GM10266 (cell line): ENCODE data around the gene RIMKLA.
A peak's percentile ranks its signal among the peaks of the same experiment; 100 is the strongest.

Experiments
- DNase-seq: peaks from one replicate; pipeline ENCODE4 v3.0.0; 2012; ENCODE audit errors: extremely low spot score
- TF ChIP-seq, protein P1 (sequence below): IDR thresholded peaks from 2 replicates; pipeline ENCODE4 v1.5.1; 2012; ENCODE audit warnings: mild to moderate bottlenecking, low read depth; ENCODE audit not compliant: control insufficient read depth, insufficient read depth; ENCODE audit errors: missing control alignments

Gene RIMKLA, protein sequence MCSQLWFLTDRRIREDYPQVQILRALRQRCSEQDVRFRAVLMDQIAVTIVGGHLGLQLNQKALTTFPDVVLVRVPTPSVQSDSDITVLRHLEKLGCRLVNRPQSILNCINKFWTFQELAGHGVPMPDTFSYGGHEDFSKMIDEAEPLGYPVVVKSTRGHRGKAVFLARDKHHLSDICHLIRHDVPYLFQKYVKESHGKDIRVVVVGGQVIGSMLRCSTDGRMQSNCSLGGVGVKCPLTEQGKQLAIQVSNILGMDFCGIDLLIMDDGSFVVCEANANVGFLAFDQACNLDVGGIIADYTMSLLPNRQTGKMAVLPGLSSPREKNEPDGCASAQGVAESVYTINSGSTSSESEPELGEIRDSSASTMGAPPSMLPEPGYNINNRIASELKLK

DNA sequence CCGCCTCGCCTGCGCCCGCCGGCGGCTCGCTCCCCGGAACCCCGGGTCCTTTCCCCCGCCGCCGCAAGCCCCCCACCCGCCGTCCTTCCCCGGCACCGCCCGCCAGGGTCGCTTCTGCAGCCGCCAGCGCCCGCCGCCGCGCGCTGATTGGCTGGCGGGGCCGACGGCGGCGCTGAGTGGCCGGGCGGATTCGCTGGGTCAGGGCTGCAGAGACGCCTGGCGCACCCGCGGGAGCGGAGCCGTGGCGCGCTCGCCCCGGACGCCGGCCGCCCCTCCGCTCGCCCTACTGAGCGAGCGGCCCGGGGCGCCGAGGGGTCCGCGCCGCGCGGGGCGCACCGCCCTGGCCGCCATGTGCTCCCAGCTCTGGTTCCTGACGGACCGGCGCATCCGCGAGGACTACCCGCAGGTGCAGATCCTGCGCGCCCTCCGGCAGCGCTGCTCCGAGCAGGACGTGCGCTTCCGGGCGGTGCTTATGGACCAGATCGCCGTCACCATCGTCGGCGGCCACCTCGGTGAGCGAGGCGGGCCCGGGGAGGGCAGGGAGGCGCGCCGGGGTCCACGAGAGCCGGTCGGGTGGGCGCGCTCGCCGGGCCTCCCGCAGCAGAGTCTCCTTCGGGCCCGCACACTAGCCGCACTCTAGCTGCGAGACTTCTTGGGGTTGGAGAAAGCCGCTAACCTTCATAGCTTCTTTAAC is at the start of gene RIMKLA:
TSS of gene RIMKLA (plus strand) at position 207 of the 694 bp plus-strand sequence. CDS start at position 350, 143 bp downstream.
- peak; percentile 95 for DNase-seq
- TF ChIP-seq, protein P1, sequence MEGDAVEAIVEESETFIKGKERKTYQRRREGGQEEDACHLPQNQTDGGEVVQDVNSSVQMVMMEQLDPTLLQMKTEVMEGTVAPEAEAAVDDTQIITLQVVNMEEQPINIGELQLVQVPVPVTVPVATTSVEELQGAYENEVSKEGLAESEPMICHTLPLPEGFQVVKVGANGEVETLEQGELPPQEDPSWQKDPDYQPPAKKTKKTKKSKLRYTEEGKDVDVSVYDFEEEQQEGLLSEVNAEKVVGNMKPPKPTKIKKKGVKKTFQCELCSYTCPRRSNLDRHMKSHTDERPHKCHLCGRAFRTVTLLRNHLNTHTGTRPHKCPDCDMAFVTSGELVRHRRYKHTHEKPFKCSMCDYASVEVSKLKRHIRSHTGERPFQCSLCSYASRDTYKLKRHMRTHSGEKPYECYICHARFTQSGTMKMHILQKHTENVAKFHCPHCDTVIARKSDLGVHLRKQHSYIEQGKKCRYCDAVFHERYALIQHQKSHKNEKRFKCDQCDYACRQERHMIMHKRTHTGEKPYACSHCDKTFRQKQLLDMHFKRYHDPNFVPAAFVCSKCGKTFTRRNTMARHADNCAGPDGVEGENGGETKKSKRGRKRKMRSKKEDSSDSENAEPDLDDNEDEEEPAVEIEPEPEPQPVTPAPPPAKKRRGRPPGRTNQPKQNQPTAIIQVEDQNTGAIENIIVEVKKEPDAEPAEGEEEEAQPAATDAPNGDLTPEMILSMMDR, result no peak

DNA sequence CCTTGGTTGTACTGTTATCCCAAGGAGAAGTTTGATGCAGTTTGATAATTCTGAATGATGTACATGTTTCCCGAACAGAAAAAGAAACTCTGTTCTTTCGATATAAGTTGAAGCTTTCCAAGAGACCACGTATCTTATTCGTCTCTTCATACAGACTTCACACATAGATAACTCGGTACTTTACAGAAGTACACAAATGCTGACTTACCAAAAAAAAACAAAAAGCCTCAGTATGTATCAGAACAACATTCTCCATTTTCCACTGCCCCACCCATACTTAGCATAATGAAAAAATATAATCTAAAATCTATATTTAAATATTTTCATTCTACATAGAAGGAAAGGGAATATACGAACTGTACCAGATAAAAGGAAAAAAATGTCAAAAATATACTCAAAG is 47.7 kb upstream of the RIMKLA start:
- TF ChIP-seq, protein P1, result no peak
- no peak for DNase-seq

DNA sequence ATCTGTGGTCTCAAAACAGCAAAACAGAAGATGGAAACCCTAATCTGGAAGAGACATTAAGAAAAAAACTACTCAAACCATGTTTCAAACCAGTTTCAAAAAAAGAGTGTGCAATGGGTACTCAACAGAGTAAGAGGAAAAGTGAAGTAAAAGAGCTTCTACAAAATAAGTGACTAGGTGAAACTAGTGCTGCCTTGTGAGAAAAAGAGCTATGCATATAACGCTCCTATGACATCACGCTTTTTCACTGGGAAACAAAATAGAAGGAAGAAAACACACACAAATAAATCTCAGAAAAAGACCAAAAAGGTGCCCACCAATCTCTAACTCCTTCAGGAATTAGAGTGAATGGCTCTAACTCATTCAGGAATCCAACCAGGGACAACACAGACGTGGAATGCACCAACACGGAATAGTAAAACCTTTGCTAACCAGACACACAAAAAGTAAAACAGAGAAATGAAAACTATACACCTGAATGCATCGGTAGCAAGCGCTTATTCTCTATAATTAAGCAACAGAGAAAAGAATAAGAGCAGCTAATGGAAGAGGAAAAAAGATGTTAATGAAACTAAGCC is 46.8 kb upstream of the RIMKLA start:
- TF ChIP-seq, protein P1, result no peak
- no peak for DNase-seq

DNA sequence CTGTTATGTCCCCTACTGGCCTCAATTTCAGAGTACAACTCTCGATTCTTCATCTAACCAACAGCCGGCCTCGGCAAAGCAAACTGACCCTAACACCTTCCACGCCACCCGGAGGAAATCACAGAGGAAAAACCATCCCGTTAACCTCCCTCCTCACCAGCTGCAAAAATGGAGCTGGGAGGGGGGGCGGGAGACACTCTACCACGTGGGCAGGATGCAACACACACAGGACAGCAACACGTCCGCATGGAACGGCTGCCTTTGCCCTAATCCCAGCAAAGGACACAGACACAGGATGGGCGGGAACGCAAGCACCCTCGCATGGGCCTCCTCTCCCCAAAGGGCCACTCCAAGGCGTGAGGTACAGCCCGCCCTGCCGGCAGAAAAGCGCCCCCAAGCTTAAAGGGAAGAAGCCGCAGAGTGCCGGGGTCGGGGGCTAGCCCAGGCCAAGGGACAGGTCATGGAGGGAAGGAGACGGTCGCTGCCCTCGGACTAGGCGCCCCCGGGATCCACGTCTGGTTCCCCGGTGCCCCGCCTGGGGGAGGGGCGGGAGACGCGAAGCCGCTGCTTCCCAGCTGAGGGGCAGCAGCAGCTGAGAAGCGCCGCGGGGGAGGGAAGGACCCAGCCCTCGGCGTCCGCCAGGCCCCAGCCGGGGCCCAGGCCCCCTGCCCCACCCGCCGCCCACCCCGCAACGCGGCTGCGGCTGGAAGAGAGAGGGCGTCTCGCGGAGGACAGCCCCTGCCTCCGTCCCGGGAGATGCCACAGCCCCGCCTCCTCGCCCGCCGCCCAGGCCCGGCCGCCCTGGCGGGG is 46.1 kb upstream of the RIMKLA start:
- peak; percentile 65 for DNase-seq
- TF ChIP-seq, protein P1, result peak; percentile 34

DNA sequence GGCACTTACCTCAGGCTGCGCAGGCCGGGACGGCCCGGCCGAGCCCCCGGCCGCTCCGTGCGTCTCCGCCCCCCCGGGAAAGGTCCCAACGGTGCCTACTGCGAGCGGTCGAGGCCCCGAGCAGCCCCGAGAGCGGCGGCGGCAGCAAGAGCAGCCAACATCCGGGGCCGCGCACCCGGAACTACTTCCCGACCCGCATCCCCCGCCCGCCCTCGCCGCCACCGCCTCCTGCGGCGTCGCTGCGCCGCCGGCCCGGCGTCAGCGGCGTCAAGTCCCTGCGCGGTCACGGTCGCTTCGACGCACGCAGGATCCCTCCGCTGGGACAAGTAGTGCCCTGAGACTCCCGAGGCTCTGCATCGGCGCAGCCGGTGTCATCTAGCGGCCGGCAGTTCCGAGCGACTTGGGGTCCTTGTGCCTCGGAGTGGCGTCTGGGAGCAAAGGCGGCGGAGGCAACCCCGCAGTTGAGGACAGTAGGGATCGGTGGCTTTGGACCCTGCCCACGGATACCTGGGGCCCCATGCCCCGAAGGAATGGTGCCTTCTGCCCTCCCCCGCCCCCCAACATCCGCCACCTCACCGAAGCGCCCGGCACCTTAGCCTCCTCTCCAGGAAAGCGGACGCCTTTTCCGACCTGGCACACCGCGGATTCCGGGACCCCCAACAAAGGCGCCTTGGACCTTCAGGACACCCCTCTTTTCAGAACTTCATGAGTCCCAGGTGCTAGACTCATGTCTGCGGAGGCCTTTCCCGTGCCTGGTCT is 45.4 kb upstream of the RIMKLA start, which contains the start of gene FOXJ3:
TSS of gene FOXJ3 (minus strand) at position 186 of the 759 bp plus-strand sequence. CDS start 24,142 bp downstream, outside the sequence.
- peak; percentile 94 for DNase-seq
- TF ChIP-seq, protein P1, result no peak

DNA sequence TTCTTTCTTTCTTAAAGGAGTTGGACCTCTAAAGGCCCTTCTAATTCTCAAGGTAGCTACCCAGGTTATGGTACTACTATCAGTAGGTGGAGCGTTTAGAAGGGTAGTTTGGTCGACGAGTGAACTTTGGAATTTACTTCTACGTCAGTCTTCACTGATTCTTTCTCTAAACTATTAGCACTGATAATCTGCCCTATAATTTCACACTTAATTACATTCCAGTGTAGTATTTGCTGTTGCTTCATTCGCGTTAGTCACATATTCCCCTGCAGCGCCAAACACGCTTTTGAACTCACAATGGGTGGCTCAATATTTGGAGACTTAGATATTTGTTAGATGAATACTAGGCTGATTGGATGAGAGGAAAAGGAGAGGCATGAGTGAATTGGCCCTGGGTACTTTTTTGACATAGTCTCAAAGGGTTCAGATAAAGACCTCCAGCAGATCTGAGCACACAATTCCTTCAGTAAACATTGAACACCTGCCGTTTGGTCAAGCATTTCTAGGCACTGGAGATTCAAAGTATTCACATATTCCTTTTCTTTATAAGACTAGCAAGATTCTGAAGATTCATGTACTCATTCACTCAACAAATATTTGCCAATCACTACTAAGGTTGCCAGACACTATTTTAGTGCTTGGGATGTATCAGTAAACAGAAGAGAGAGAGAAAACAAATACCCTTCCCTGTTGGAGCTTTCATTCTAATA is 44.6 kb upstream of the RIMKLA start:
- peak; percentile 25 for DNase-seq
- TF ChIP-seq, protein P1, result no peak
